Lower lobe of right lung (tissue), 2 donors: ENCODE results near the gene PTPRN2. TPM values are rescaled to one million over a fixed set of nuclear protein-coding genes. Genes with fewer than 3 reads are reported as not detected.
"Not testable (repeated sequence)": the region's sequence is repeated elsewhere in the genome, so short reads cannot be mapped to it uniquely, and the experiment has no call there.

Experiments used
- ATAC-seq, 2 donors: fragments of 200-7000 bp; cut with Tn5 transposase; one replicate each; pipeline ENCODE4 v1.9.1; 2020 to 2022; ENCODE audit warnings: mild to moderate bottlenecking in 2 of 2, moderate library complexity in 2 of 2
- DNase-seq: peaks from one replicate; pipeline ENCODE4 v3.0.0-alpha.2; 2020
- H3K27ac ChIP-seq: fragments of 200-600 bp; one replicate; pipeline ENCODE4 v1.8.0; 2022
- H3K27me3 ChIP-seq: fragments of 200-600 bp; one replicate; pipeline ENCODE4 v1.8.0; 2022; ENCODE audit warnings: low read depth
- H3K36me3 ChIP-seq: fragments of 200-600 bp; one replicate; pipeline ENCODE4 v1.8.0; 2022; ENCODE audit warnings: mild to moderate bottlenecking
- H3K4me1 ChIP-seq: fragments of 200-600 bp; one replicate; pipeline ENCODE4 v1.8.0; 2022
- H3K4me3 ChIP-seq: fragments of 200-600 bp; one replicate; pipeline ENCODE4 v1.8.0; 2022; ENCODE audit warnings: mild to moderate bottlenecking
- H3K9me3 ChIP-seq: fragments of 200-600 bp; one replicate; pipeline ENCODE4 v1.8.0; 2022
- CTCF ChIP-seq: fragments of 200-600 bp; IDR thresholded peaks from one replicate; pipeline ENCODE4 v1.8.0; 2022; ENCODE audit warnings: antibody characterized with exemption, mild to moderate bottlenecking
- intact Hi-C: fragments of 100-400 bp; cut with DNase I; formaldehyde crosslinking; loops from one replicate; pipeline ENCODE4 v1.11.0; 2022
- total RNA-seq: library from RNA; stranded (reverse); fragmentation: NEBNext Ultra II Directional; extraction: Animal tissue kit (Norgen Biotek cat#: 25700); gene quantifications from one replicate; pipeline ENCODE4 v1.2.1, GENCODE V29; 2021
- donor health status: DM: no; HTN: yes; CAD: no; lungs with severe emphysema.

Gene PTPRN2
- total RNA-seq, 1 donor from 2014 or later = 6.8 TPM

GRCh38 chr7:157849341-157849596 is 738.4 kb downstream of the PTPRN2 start:
- intact Hi-C loops = no loop called here
- H3K36me3 ChIP-seq = no peaks in the 10 kb centered on the region
- H3K4me1 ChIP-seq = peaks cover 5% of the 10 kb centered on the region
- H3K27ac ChIP-seq = no peak overlapping the region
- H3K27me3 ChIP-seq = peaks cover 11% of the 10 kb centered on the region
- H3K9me3 ChIP-seq = no peaks in the 10 kb centered on the region
- no peak overlapping the region for H3K4me3 ChIP-seq
- TF ChIP-seq CTCF = no peak
- DNase-seq (no peak), ATAC-seq (no peak)

DNA sequence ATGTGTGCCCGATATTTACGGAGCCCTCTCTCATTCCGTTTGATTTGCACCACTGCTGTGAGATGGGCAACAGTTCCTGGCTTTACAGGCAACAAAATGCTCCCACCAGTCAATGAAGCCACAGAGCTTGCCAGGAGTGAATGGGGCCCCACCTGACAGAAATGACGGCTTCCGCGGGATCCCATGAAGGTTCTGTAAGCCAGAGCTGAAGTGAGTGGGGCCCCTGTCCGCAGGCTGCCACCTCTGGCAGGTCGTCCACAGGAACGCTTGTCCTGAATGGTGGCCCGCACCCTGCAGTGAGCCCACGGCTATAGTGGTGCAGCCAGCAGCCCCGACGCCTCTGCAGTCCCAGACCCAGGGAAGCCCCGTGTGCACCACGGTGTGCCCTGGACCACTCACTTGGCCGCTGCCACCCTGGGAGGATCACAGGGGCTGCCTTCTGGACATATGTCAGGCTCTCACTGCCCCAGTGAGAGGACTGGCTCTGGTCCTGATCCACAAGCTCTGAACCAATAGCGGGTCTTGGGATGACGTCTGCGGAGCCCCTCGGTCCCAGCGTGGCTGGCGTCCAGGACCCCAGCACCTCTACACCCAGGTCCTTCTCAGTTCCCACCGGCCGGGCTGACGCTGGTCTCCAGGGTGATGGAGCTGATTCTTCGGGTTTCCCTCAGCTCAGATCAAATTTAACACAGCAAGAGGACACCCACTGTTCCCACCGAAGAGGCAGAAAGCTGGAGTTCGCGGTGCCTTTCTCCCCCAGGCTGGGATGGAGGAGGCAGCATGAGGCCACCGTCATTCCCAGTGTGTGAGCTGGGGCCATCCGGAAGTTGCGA is 738.9 kb downstream of the PTPRN2 start:
- Histone ChIP-seq H3K27me3 (peaks cover 11% of the 10 kb centered on the region), H3K4me3 (no peak overlapping the region), H3K36me3 (no peaks in the 10 kb centered on the region), H3K9me3 (no peaks in the 10 kb centered on the region), H3K4me1 (peaks cover 5% of the 10 kb centered on the region), H3K27ac (no peak overlapping the region)
- DNase-seq = no peak
- ATAC-seq = no peak
- no peak for TF ChIP-seq CTCF
- intact Hi-C loops = no loop called here

- intact Hi-C loops, H3K36me3 ChIP-seq, H3K9me3 ChIP-seq, ATAC-seq, DNase-seq, H3K27ac ChIP-seq, H3K4me1 ChIP-seq, H3K4me3 ChIP-seq: not testable (repeated sequence)
- peaks cover 11% of the 10 kb centered on the region for H3K27me3 ChIP-seq
These were observed 739.7 kb downstream of the PTPRN2 start for GRCh38 chr7:157847756-157848487.

- H3K27ac ChIP-seq, H3K9me3 ChIP-seq, H3K4me1 ChIP-seq, H3K4me3 ChIP-seq, intact Hi-C loops, ATAC-seq, DNase-seq, H3K36me3 ChIP-seq: not testable (repeated sequence)
- H3K27me3 ChIP-seq = peaks cover 11% of the 10 kb centered on the region
These were observed 740.9 kb downstream of the PTPRN2 start for GRCh38 chr7:157846746-157847145.

GRCh38 chr7:157846271-157846670 is 741.4 kb downstream of the PTPRN2 start:
- TF ChIP-seq CTCF = no peak
- intact Hi-C loops = no loop called here
- no peak overlapping the region for H3K4me3 ChIP-seq
- ATAC-seq (no peak), DNase-seq (no peak)
- no peak overlapping the region for H3K27ac ChIP-seq
- H3K9me3 ChIP-seq = no peaks in the 10 kb centered on the region
- no peaks in the 10 kb centered on the region for H3K36me3 ChIP-seq
- H3K27me3 ChIP-seq = peaks cover 11% of the 10 kb centered on the region
- H3K4me1 ChIP-seq = peaks cover 1% of the 10 kb centered on the region

GRCh38 chr7:157845203-157845835 is 742.3 kb downstream of the PTPRN2 start:
- TF ChIP-seq CTCF = no peak
- intact Hi-C loops = no loop called here
- no peaks in the 10 kb centered on the region for H3K9me3 ChIP-seq
- no peak overlapping the region for H3K27ac ChIP-seq
- peaks cover 15% of the 10 kb centered on the region for H3K27me3 ChIP-seq
- ATAC-seq (no peak), DNase-seq (no peak)
- H3K36me3 ChIP-seq = no peaks in the 10 kb centered on the region
- no peaks in the 10 kb centered on the region for H3K4me1 ChIP-seq
- no peak overlapping the region for H3K4me3 ChIP-seq
